MG63 (cell line): ENCODE data around the gene CELF1. TPM values are rescaled to one million over a fixed set of nuclear protein-coding genes. Genes with fewer than 3 reads are reported as not detected.

Experiments
- total RNA-seq: library from RNA; depleted of rRNA; stranded (reverse); fragments of >200 nt; shearing (Covaris generic); gene quantifications from 2 replicates; pipeline ENCODE4 v1.2.3, GENCODE V29; 2014; ENCODE audit warnings: low replicate concordance; rRNA removed

CELF1 gene
- total RNA-seq, 1 experiment from 2014 or later, result 86.9 TPM

Other genes with a start within 250 kb of the CELF1 start
- not detected in 2 replicates for gene MYBPC3, start 200.4 kb downstream of the CELF1 start, total RNA-seq
- not detected in 2 replicates for gene SPI1, start 174.6 kb downstream of the CELF1 start, total RNA-seq
- gene SLC39A13, start 144.5 kb downstream of the CELF1 start, total RNA-seq, result 34.0 and 51.1 TPM in 2 replicates
- 147 and 165 TPM in 2 replicates for gene PSMC3, start 126.7 kb downstream of the CELF1 start, total RNA-seq
- gene RAPSN, start 104.0 kb downstream of the CELF1 start, total RNA-seq, result 0.16 TPM in 1 of 2 replicates, not detected in the other
- gene PTPMT1, start 12.5 kb upstream of the CELF1 start, total RNA-seq, result 24.4 and 86.0 TPM in 2 replicates
- 30.9 and 37.1 TPM in 2 replicates for gene KBTBD4, start 25.8 kb upstream of the CELF1 start, total RNA-seq
- 109 and 118 TPM in 2 replicates for gene NDUFS3, start 25.9 kb upstream of the CELF1 start, total RNA-seq
- not detected in 2 replicates for gene FAM180B, start 33.5 kb upstream of the CELF1 start, total RNA-seq
- gene C1QTNF4, start 41.3 kb upstream of the CELF1 start, total RNA-seq, result not detected in 2 replicates
- gene MTCH2, start 89.4 kb upstream of the CELF1 start, total RNA-seq, result 24.3 and 43.0 TPM in 2 replicates
- not detected in 2 replicates for gene AGBL2, start 162.2 kb upstream of the CELF1 start, total RNA-seq
- gene FNBP4, start 214.2 kb upstream of the CELF1 start, total RNA-seq, result 36.8 and 45.1 TPM in 2 replicates